ENCODE measurements around the gene DDX24. TPM values are rescaled to one million over a fixed set of nuclear protein-coding genes. Genes with fewer than 3 reads are reported as not detected.

The DDX24 gene
- total RNA-seq, 4 donors from 2014 or later = 182 to 252 (median 201) TPM

DNA sequence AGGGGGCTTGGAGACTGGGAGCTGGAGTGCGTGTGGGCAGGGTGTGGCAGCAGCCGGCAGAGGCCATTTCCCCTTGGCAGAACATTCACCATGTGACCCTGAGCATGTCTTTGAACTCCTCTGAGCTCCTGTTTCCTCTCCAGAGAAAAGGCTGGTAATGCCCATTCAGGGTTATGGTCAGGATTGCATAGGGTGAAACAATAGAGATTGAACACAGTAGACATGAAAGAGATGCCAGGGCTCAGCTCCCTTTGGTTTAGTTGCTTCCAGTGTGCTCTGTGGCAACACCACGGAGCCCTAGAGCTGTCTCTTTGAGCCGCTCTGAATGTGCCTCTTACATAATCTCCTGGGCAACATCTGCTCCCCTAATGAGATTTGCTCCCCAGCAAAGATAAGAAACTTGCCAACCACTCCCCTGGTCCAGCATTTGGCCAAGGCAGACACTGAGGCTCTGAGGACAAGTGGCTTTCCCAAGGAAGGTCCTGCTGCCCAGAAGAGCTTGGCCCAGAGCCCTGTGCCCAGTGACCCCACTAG is 34.1 kb upstream of the DDX24 start:
- H3K4me3 ChIP-seq = no peak overlapping the region
- TF ChIP-seq EP300 (IDR thresholded peaks at IDR 0.05) (no peak), POLR2A (IDR thresholded peaks at IDR 0.05) (no peak), POLR2AphosphoS5 (IDR thresholded peaks at IDR 0.05) (no peak)
- TF ChIP-seq, protein P1, sequence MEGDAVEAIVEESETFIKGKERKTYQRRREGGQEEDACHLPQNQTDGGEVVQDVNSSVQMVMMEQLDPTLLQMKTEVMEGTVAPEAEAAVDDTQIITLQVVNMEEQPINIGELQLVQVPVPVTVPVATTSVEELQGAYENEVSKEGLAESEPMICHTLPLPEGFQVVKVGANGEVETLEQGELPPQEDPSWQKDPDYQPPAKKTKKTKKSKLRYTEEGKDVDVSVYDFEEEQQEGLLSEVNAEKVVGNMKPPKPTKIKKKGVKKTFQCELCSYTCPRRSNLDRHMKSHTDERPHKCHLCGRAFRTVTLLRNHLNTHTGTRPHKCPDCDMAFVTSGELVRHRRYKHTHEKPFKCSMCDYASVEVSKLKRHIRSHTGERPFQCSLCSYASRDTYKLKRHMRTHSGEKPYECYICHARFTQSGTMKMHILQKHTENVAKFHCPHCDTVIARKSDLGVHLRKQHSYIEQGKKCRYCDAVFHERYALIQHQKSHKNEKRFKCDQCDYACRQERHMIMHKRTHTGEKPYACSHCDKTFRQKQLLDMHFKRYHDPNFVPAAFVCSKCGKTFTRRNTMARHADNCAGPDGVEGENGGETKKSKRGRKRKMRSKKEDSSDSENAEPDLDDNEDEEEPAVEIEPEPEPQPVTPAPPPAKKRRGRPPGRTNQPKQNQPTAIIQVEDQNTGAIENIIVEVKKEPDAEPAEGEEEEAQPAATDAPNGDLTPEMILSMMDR (IDR thresholded peaks at IDR 0.05) = no peak
- ATAC-seq = peak; percentile 54

DNA sequence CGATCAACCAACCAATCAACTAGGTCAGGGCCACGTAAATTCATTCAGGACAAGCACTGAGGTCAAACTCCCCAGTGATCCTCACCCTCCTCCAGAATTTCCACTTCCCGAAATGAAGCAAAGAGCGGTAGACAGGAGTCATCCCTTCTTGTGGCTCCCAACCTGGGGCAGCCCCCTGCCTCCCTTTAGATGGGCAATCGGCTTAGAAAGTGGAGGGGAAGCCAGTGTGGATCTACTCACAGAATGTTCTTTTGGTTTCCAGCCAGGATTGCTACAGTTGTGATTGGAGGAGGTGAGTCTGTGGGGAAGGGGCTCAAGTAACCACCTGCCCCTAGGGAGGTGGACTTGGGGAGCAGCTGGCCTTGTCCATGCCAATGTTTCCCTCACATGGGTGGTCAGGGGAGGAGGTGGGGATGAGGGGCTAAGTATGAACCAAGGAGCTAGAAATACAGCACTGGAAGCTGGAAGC is 33.6 kb upstream of the DDX24 start:
- Histone ChIP-seq H3K4me1 (peaks cover 0 to 32% (median 17%) of the 10 kb centered on the region in 3 donors), H3K27me3 (peaks cover 10% of the 10 kb centered on the region), H3K4me3 (no peak overlapping the region), H3K36me3 (no peaks in the 10 kb centered on the region), H3K27ac (peak overlapping the region in 3 of 4 donors; percentile 78 to 84 (median 80)), H3K9me3 (peaks cover 0 to 7% (median 0%) of the 10 kb centered on the region in 3 donors)
- 40 to 80% methylated on average over 1 to 4 of the region's 5 CpGs for WGBS, 2 donors (ENCODE audit: low coverage in 1 of 2)
- ATAC-seq = no peak
- no peak for TF ChIP-seq POLR2A (IDR thresholded peaks at IDR 0.05)
- no peak for TF ChIP-seq EP300 (IDR thresholded peaks at IDR 0.05)
- no peak for TF ChIP-seq POLR2AphosphoS5 (IDR thresholded peaks at IDR 0.05)
- TF ChIP-seq, protein P1 (IDR thresholded peaks at IDR 0.05) = no peak

More for the DNA sequence above, 34.1 kb upstream of the DDX24 start:
- no peaks in the 10 kb centered on the region for H3K36me3 ChIP-seq
- peaks cover 0 to 12% (median 0%) of the 10 kb centered on the region in 3 donors for H3K9me3 ChIP-seq
- H3K4me1 ChIP-seq = peaks cover 0 to 27% (median 14%) of the 10 kb centered on the region in 3 donors
- peak overlapping the region in 3 of 4 donors; percentile 78 to 84 (median 80) for H3K27ac ChIP-seq
- 23% methylated on average over 4 of the region's 4 CpGs; no CpG with 5 or more reads in 1 of the 2 donors for WGBS, 2 donors (ENCODE audit: low coverage in 1 of 2)
- H3K27me3 ChIP-seq = peaks cover 11% of the 10 kb centered on the region

DNA sequence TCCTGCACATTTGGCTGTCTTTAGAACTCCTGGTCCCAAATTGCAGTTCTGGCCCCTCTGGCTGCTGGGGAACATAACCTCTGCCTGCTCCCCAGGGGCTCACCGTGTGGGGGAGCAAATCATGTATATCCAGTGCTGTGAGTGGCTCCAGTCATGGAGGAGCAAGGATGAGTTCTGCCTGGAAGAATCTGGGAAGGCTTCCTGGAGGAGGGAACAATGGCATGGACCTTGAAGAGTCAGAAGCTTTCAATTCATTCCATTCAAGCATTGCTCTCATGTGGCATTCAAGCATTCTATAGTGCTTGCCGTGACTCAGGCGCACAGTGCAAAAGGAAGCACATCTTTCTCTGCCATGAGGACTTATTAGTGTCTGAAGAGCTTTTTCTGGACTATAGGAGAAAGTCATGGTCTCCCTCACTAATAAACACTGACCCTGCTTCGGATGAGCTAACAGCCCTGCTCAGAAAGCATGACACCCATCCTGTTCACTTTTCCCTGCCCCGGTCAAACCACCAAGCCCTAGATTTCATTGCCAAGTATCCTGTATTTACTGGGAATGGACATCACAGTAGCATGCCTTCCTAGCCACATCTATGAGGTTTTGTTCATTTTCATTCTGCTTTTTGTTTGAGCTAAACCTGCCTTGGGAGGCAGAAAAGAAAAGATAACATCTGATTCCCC is 33.0 kb upstream of the DDX24 start:
- no peak for ATAC-seq
- WGBS, 2 donors (ENCODE audit: low coverage in 1 of 2) = 46 to 71% methylated on average over 2 to 4 of the region's 5 CpGs
- Histone ChIP-seq H3K36me3 (no peaks in the 10 kb centered on the region), H3K9me3 (peaks cover 0 to 1% (median 0%) of the 10 kb centered on the region in 3 donors), H3K27ac (peak overlapping the region in 3 of 4 donors; percentile 78 to 84 (median 80)), H3K27me3 (peaks cover 5% of the 10 kb centered on the region), H3K4me1 (peaks cover 0 to 32% (median 17%) of the 10 kb centered on the region in 3 donors), H3K4me3 (peak overlapping the region in 1 of 2 donors; percentile 49)
- no peak for TF ChIP-seq POLR2A (IDR thresholded peaks at IDR 0.05)
- TF ChIP-seq POLR2AphosphoS5 (IDR thresholded peaks at IDR 0.05) = no peak
- TF ChIP-seq EP300 (IDR thresholded peaks at IDR 0.05) = no peak
- TF ChIP-seq, protein P1 (IDR thresholded peaks at IDR 0.05) = no peak

DNA sequence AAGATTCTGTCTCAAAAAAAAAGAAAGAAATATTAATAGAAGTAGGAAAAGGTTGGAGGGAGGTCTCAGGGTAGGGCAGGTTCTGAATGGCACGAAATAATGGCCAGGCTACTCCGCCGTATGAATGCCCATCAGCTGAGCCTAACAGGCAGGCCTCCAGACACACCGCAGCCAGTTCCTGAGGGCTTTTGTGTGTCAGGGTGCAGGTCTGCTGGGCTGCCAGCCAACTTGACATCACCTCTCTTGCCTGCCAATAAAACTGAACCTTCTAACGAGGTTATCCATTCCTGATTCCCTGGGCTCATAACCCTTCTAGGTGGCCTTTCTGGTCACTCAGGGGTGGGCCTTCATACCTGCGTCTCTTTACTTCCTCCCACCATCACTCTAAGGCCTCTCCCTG is 32.5 kb upstream of the DDX24 start:
- TF ChIP-seq POLR2AphosphoS5 (IDR thresholded peaks at IDR 0.05) = no peak
- TF ChIP-seq, protein P1 (IDR thresholded peaks at IDR 0.05) = no peak
- peak overlapping the region in 3 of 4 donors; percentile 78 to 84 (median 80) for H3K27ac ChIP-seq
- H3K9me3 ChIP-seq = no peaks in the 10 kb centered on the region
- peaks cover 4% of the 10 kb centered on the region for H3K27me3 ChIP-seq
- H3K4me3 ChIP-seq = peak overlapping the region in 1 of 2 donors; percentile 49
- 50% methylated on average over 2 of the region's 6 CpGs for WGBS, 2 donors (ENCODE audit: low coverage in 1 of 2)
- H3K4me1 ChIP-seq = peaks cover 0 to 32% (median 17%) of the 10 kb centered on the region in 3 donors
- no peak for ATAC-seq
- H3K36me3 ChIP-seq = no peaks in the 10 kb centered on the region

All from gastroesophageal sphincter (tissue), 4 donors.